M059J (cell line): Measurements from ENCODE around the gene APOC4. TPM values are rescaled to one million over a fixed set of nuclear protein-coding genes. Genes with fewer than 3 reads are reported as not detected.

ENCODE experiments used
- DNase-seq: peaks from one replicate; pipeline ENCODE4 v3.0.0-alpha.2; 2012; ENCODE audit warnings: low read depth
- total RNA-seq: library from RNA; depleted of rRNA; stranded (reverse); fragments of >200 nt; shearing (Covaris generic); gene quantifications from 2 replicates; pipeline ENCODE4 v1.2.3, GENCODE V29; 2014; rRNA removed

APOC4 gene
- total RNA-seq, 1 experiment from 2014 or later = not detected

- DNase-seq = no peak
Measured at GRCh38 chr19:44993526-44993925, 51.5 kb downstream of the APOC4 start.

- DNase-seq = no peak
Measured at GRCh38 chr19:44993926-44994537, 52.0 kb downstream of the APOC4 start.

Other genes with a start within 250 kb of the APOC4 start
- not detected in 2 replicates for gene CEACAM16, start 243.1 kb upstream of the APOC4 start, total RNA-seq
- 6.8 and 21.6 TPM in 2 replicates for gene BCL3, start 193.5 kb upstream of the APOC4 start, total RNA-seq
- gene CBLC, start 164.3 kb upstream of the APOC4 start, total RNA-seq = not detected in 2 replicates
- 23.3 and 49.5 TPM in 2 replicates for gene BCAM, start 133.1 kb upstream of the APOC4 start, total RNA-seq
- 136 and 161 TPM in 2 replicates for gene NECTIN2, start 95.9 kb upstream of the APOC4 start, total RNA-seq
- 100 and 113 TPM in 2 replicates for gene TOMM40, start 51.0 kb upstream of the APOC4 start, total RNA-seq
- gene APOE, start 36.4 kb upstream of the APOC4 start, total RNA-seq = 1.6 and 3.5 TPM in 2 replicates
- 1.4 and 5.4 TPM in 2 replicates for gene APOC1, start 27.6 kb upstream of the APOC4 start, total RNA-seq
- gene APOC2, start 3.8 kb downstream of the APOC4 start, total RNA-seq = not detected in 2 replicates
- 47.6 and 70.6 TPM in 2 replicates for gene CLPTM1, start 13.1 kb downstream of the APOC4 start, total RNA-seq
- 3.3 and 4.9 TPM in 2 replicates for gene RELB, start 59.2 kb downstream of the APOC4 start, total RNA-seq
- 18.6 and 64.6 TPM in 2 replicates for gene CLASRP, start 96.8 kb downstream of the APOC4 start, total RNA-seq
- not detected in 2 replicates for gene ZNF296, start 134.2 kb downstream of the APOC4 start, total RNA-seq
- 44.2 and 67.2 TPM in 2 replicates for gene GEMIN7, start 137.0 kb downstream of the APOC4 start, total RNA-seq
- gene PPP1R37, start 150.9 kb downstream of the APOC4 start, total RNA-seq = 26.0 and 44.8 TPM in 2 replicates
- not detected in 2 replicates for gene NKPD1, start 218.7 kb downstream of the APOC4 start, total RNA-seq
- 6.2 and 8.2 TPM in 2 replicates for gene TRAPPC6A, start 236.0 kb downstream of the APOC4 start, total RNA-seq
- gene BLOC1S3, start 236.5 kb downstream of the APOC4 start, total RNA-seq = 2.7 and 7.3 TPM in 2 replicates